ENCODE results near the gene TAGLN.

TAGLN gene

DNA sequence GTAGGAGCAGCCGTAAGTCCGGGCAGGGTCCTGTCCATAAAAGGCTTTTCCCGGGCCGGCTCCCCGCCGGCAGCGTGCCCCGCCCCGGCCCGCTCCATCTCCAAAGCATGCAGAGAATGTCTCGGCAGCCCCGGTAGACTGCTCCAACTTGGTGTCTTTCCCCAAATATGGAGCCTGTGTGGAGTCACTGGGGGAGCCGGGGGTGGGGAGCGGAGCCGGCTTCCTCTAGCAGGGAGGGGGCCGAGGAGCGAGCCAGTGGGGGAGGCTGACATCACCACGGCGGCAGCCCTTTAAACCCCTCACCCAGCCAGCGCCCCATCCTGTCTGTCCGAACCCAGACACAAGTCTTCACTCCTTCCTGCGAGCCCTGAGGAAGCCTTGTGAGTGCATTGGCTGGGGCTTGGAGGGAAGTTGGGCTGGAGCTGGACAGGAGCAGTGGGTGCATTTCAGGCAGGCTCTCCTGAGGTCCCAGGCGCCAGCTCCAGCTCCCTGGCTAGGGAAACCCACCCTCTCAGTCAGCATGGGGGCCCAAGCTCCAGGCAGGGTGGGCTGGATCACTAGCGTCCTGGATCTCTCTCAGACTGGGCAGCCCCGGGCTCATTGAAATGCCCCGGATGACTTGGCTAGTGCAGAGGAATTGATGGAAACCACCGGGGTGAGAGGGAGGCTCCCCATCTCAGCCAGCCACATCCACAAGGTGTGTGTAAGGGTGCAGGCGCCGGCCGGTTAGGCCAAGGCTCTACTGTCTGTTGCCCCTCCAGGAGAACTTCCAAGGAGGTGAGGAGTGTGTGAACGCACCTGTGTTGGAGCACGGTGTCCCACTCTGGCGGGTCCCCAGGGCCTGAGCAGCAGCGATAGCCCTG is at the start of gene TAGLN:
TSS of gene TAGLN (plus strand) at position 318 of the 863 bp plus-strand sequence. CDS start 3,644 bp downstream, outside the sequence.
- no peak for DNase-seq (ENCODE audit: low read depth)

DNA sequence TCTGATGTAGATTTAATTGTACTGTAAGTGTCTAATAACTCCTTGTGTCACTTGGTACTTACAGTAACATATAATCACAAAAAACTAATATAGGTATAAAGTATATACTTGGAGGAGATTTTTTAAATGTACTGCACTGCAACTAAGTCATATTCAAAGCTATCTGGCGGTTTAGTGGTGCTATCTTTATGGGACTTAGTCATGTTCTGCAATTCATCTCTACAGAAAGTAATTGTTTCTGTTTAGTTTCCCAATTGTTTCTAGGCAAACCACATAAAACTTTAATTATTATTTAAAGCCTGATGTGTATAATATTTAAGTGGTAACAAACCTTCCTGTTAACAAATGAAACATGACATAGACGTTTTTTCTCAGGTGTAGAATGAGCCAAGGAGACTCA is 47.1 kb upstream of the TAGLN start:
- no peak for DNase-seq (ENCODE audit: low read depth)

DNA sequence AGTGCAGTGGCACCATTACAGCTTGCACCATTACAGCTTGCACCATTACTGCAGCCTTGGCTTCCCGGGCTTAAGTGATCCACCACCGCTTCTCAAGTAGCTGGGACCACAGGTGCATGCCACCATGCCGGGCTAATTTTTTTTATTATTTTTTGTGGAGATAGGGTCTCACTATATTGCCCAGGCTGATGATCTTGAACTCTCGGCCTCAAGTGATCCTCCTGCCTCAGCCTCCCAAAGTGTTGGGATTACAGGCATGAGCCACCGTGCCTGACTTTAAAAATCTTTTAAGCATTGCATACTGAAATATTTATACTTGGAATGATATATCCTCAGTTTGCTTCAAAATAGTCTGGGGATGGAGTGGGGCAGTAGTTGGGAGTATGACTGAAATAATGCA is 44.7 kb upstream of the TAGLN start:
- no peak for DNase-seq (ENCODE audit: low read depth)

DNA sequence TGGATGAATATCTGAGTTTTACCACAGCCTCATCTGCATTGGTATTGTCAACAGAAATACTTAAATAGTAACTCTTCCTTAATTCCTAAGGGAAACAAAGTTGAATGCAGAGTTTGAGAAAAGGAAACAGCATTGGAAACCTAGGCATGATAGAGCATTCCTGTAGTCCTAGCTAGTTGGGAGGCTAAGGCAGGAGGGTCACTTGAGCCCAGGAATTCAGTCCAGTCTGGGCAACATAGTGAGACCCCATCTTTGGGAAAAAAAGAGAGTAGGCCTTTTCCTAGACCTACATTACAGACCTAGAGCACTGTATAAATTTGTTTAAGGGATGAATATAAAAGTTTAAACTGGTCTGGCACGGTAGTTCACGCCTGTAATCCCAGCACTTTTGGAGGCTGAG is 41.7 kb upstream of the TAGLN start:
- no peak for DNase-seq (ENCODE audit: low read depth)

DNA sequence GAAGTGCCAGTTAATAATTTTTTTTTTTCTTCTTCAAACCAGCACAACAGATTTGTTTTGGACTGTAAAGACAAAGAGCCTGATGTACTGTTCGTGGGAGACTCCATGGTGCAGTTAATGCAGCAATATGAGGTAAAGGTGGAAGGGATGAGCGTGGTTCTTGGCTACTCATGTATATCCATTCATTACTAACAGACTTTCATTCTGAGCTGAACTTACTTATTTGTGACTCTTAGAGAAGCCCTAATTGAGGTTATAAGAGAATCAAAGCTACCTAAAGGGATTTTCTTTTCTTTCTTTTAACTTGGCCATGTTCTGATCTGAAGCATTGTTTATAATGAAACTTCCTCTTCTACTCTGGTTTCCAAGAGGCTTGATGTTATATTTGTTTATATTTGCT is 39.3 kb upstream of the TAGLN start:
- no peak for DNase-seq (ENCODE audit: low read depth)

DNA sequence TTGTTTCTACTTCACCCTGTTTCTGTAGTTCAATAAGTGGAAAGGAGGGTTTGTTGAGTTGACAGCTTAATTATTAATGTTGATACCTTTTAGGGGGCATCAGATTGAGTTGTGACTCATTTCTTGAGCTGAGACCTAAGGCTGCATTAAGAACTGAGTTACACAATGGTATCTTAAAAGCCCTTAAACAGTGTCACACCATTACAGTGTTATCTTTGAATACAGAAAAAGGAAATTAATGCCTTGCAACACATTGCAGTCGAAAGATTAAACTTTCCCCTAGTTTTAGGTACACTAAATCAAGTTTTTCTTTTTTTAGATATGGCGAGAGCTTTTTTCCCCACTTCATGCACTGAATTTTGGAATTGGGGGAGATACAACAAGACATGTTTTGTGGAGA is 38.3 kb upstream of the TAGLN start:
- no peak for DNase-seq (ENCODE audit: low read depth)

DNA sequence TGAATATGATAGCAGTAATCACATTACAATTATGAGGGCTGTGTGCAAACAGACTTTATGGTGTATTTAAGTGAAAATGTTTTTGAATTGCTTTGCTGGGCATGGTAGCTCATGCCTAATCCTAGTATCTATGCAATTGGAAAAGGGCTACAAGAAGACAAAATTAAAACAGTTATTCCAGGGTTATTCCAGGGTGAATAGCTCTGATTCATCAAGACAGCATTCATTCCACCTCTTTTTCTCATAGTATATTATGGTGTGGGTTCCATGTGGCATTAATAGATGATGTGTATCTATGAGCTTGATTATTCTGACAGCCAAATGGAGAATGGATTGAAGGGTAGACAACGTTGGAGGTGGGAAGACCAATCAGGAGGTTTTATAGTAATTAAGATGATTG is 32.7 kb upstream of the TAGLN start:
- no peak for DNase-seq (ENCODE audit: low read depth)

DNA sequence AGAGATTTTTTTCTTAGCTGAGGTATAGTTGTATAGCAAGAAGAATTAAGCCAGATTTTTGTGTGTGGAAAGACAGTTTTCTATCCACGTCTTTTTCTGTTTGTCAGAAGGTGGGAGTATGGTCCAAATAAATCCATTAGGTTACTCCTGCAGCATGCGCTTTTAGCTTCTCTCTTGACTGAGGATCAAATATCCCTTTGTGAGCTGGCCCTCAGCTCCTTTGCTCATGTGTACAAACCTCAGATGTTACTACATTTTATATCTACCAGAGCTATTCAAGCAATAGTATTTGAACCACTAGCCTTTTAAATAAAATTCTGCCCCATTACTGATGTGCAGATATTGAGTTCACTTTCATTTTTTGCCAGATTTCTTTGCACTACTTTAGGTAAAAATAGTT is 29.4 kb upstream of the TAGLN start:
- DNase-seq (ENCODE audit: low read depth): no peak

DNA sequence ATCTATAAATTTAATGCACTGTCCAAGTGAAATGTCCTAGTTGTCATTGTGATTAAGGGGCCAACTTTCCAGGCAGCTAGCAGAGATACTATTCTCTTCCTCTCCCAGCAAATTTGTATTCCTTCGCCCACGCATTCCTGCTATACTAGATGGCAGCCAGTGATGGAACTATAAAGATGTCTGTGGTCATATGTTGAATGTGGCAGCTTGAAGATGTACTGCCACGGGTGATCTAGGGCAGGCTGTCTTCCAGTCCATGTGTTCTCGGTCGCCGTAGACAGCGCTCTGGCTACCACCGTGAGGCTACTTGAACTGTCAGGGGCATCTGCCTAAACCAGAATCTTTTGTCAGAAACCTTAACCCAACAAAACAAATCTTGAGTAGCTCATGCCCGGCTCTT is 29.0 kb upstream of the TAGLN start:
- no peak for DNase-seq (ENCODE audit: low read depth)

DNA sequence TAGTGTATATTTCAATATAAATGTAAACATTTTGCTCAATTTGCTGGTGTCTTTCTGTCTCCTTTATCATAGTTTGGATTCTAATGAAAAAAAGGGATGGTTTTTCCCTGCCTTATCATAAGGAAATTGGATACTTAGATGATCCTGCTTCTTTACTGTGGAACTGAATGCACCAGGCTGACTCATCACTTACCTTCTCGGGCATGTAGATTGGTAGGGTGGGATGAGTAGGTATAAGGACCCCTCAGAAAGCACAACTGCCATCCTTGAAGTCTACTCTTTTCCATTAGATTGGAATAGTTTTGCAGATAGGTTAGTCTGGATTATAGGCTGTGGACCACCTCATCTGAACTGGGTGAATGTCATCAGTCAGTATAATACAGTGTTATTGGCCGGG is 28.2 kb upstream of the TAGLN start:
- DNase-seq (ENCODE audit: low read depth): no peak

DNA sequence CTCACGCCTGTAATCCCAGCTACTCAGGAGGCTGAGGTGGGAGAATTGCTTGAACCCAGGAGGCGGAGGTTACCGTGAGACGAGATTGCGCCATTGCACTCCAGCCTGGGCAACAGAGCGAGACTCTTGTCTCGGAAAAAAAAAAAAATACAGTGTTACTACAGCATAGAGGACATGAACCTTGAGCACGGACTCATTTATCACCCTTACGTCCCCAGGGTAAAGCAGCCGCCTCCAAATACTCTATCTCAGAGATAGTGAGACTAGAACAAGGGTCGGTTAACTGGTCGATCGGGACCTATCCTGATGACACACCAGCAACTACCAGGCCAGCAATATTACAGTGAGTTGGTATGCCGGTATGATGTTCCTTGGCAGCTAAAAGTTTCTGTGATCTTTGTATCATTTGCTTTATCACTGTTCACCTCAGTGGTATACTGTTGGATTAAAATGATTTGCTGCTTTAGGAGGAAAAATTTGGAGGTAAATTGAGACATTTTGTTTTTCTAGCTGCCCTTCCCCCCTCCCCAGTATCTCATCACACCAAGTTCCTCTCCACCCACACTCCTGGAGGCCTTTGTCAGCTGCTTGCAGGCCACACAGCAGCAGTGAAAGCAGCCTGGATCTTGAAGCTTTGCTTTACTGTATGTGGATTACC is 27.6 kb upstream of the TAGLN start:
- no peak for DNase-seq (ENCODE audit: low read depth)

DNA sequence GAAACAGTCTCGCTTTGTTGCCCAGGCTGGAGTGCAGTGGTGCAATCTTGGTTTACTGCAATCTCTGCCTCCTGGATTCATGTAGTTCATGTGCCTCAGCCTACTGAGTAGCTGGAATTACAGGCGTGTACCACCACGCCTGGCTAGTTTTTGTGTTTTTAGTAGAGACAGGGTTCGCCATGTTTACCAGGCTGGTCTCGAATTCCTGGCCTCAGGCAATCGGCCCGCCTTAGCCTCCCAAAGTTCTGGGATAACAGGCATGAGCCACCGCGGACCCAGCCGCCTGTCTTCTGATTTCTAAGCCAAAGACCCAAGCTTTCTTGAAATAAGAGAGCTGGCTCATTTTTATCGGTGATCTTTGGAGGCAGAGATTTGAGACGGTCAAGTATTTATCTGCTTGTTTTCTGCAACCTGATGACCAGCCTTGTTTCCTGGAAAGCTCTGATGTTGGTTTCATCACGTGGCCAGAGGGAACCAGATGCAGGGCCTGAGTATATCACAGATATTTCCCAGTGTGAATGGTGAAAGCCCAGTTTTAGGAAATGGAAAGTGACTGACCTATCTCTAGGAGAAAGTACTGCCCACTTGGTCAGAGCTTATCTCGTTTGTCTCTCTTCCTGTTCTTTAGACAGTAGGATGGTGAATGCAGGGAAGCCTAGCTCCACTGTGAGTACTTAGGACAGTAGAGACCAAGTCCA is 26.3 kb upstream of the TAGLN start:
- DNase-seq (ENCODE audit: low read depth): no peak

DNA sequence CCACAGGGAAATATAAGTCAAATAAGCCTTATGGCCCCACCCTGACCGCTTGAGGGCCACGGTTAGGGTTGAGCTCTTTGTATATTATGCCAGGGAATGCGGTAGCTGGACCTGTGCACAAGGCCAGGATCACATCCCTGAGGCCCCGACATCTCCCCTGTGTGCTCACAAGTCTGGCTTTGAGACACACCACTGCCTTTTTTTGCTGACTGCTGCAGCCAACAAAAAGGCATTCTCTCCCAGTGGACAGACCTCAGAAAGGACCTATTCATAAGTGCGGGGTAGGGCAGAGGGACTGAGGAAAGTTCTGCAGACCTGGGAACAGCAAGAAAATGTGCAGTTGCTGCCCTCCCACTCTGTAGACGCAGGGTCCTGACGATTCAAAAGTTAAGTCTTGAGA is 24.1 kb upstream of the TAGLN start:
- DNase-seq (ENCODE audit: low read depth): no peak

DNA sequence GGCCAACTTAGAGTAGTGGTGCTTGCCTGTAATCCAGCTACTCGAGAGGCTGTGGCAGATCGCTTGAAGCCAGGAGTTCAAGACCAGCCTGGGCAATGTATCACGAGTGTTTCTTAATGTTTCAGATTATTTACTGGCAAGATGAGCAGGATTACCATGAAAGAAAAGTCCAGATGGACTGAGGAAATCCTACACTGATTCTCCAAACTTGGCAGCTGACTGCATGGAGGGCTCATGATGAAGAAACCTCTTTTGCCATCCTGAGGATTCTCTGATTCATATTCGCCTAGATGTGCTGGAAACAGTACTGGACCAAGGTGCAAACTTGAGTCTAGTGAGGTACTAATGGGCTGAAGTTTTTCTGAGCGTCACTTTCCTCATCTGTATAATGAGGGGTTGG is 23.4 kb upstream of the TAGLN start:
- DNase-seq (ENCODE audit: low read depth): no peak

DNA sequence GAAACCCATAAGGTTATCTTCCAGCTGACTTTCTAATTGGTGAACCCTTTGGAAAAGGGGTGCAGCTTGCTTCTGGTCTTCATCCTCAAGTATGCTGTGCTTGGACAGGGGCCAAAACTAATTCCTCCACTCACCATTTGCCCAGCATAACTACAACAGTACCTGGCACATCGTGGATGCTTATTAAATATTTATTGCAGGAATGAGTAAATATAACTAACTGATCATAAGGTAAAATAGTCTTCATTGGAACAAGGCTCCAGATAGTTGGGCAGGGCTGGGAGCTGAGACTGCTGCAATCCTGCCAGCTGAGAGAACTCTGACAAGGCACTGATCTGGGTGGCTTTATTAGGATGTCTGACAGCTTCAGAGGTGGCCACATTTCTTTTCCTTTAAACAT is 23.0 kb upstream of the TAGLN start:
- DNase-seq (ENCODE audit: low read depth): no peak

DNA sequence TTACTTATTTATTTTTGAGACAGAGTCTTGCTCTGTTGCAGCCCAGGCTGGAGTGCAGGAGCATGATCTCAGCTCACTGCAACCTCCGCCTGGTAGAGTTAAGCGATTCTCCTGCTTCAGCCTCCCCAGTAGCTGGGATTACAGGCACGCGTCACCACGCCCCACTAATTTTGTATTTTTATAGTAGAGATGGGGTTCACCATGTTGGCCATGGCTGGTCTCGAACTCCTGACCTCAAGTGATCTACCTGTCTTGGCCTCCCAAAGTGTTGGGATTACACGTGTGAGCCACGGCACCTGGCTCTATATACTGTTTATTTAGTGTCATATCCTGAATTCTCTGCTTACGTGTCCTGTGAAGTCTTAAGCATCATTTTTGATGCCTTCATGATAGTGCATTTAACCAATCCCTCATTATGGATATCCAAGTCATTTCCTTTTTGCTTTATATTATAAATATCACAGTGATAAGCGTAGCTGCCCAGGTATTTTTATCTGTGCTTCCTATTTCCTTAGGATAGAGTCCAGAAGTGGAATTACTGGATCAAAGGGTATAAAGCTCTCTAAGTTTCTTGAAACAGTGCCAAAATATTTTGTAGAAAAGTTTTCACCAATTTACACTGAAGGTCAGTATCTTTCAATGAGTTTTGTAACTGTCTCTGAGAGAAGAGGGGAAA is 21.5 kb upstream of the TAGLN start:
- DNase-seq (ENCODE audit: low read depth): no peak

DNA sequence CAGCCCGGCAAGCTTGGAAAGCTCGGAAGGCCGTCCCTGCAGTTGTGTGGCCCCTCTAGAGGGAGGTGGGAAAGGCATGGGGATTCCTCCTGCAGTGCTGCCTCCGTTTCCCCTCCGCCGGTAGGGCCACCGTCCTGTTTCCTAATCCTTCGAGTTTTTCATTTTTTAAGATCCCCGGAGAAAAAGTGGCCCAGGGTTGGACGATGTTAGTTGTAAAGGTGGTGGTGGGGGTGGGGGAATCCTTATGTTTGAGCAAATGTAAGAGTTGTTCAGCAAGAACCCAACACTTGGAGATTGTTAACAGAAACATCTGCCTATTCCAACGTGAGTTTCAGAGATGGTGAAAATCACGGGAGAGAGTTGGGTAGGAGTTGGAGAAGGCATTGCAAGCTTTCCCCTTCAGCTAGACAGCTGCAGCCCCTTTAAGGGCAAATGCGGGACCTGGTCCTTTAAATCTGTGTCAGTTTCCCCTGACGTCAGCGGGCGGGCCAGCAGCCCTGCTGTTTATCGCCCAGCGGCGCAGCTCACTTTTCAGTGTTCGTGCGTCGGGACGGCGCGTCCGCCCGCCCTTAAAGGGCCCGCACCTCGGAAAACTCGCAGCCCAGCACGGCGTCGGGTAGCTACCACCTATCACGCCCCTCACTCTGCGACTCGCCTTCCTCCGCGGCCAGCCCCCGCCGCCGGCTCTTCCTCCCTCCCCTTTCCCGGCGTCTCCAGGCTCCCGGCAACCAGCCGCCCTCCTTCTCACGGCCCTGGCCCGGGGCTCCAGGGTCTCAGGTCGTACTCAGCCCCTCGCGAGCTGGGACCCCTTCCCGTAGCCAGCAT is 20.7 kb upstream of the TAGLN start, which contains the start of gene SIDT2:
TSS of gene SIDT2 (plus strand) at position 534 of the 825 bp plus-strand sequence. CDS start 521 bp downstream, outside the sequence.
- peak; percentile 84 for DNase-seq (ENCODE audit: low read depth)

DNA sequence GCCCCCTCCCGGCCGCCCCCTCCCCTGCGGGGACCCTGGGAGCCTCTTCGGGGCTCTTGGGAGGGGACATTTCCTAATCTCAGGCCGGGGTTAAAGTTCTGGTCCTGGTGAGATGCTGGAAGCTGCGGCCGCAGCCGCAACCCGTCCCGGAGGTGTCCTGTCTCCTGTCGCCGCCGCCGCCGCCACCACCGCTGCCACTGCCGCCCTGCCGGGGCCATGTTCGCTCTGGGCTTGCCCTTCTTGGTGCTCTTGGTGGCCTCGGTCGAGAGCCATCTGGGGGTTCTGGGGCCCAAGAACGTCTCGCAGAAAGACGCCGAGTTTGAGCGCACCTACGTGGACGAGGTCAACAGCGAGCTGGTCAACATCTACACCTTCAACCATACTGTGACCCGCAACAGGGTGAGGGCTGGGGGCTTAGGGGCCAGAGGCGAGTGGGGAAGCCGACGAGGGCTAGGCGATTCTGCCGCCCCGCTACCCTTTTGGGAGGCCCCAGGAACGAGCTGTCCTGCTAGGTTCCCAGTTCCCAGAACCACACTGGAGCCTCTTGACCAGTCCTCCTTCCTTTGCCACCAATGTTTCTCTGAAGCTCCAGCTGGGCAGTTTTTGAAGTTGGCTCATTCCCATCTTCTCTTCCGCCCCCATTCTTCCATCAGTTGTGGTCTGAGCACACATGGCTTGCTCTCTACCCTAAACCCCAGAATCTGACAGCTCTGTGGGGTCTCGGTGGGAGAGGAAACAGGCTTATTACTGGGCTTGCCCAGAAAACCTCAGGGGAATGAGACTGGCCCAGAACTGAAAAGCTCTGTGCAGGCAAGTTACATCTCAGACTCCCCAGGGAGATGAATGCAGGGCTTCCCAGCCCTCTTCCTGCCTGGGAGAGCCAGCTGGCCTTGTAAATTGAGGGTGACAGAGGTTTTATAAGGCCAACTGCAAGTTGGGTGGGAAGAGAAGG is 19.8 kb upstream of the TAGLN start:
- DNase-seq (ENCODE audit: low read depth): no peak

DNA sequence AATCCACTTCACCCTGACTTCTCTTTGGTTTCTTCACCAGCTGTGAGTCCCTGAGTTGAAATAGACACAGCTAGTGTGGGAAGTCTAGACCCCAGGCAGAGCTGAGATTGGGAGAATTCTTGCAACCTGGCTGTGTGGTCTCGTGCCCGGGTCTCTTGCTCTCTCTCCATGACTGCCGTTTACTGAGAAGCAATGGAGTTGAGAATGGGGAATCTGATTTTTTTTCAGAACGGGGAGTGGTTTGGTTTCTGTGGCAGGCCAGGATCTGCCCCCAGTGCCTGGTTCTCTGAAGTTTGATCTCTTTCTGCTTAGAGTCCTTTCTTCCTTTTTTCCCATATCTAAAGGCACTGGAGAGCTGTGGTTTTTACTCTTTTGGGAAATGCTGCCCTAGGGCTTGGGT is 19.1 kb upstream of the TAGLN start:
- no peak for DNase-seq (ENCODE audit: low read depth)
